Measurements from ENCODE around the gene HNRNPDL.
"Not testable (repeated sequence)": the region's sequence is repeated elsewhere in the genome, so short reads cannot be mapped to it uniquely, and the experiment has no call there.

HNRNPDL gene

GRCh38 chr4:82423245-82424054 is 6.8 kb downstream of the HNRNPDL start:
- no peak for TF ChIP-seq CTCF (IDR thresholded peaks at IDR 0.05)
- no peaks in the 10 kb centered on the region for H3K27me3 ChIP-seq
- no peaks in the 10 kb centered on the region for H3K9me3 ChIP-seq
- no peak overlapping the region for H3K27ac ChIP-seq
- H3K4me3 ChIP-seq (ENCODE audit: low read depth in 1 of 2, low read length in 1 of 2) = no peak overlapping the region
- H3K36me3 ChIP-seq = peaks cover 54% of the 10 kb centered on the region
- H3K4me1 ChIP-seq (ENCODE audit: control insufficient read depth in 1 of 2, insufficient read depth in 1 of 2, low read depth in 1 of 2, low read length in 1 of 2) = peaks cover 11 to 16% of the 10 kb centered on the region in 2 experiments

- H3K9me3 ChIP-seq = no peaks in the 10 kb centered on the region
- H3K27ac ChIP-seq = no peak overlapping the region
- peaks cover 54% of the 10 kb centered on the region for H3K36me3 ChIP-seq
- no peak for TF ChIP-seq CTCF (IDR thresholded peaks at IDR 0.05)
- no peak overlapping the region for H3K4me3 ChIP-seq (ENCODE audit: low read depth in 1 of 2, low read length in 1 of 2)
- peaks cover 5% of the 10 kb centered on the region for H3K27me3 ChIP-seq
- peaks cover 3 to 8% of the 10 kb centered on the region in 2 experiments for H3K4me1 ChIP-seq (ENCODE audit: control insufficient read depth in 1 of 2, insufficient read depth in 1 of 2, low read depth in 1 of 2, low read length in 1 of 2)
Measured at GRCh38 chr4:82422616-82423015, 7.6 kb downstream of the HNRNPDL start.

GRCh38 chr4:82421796-82422560 is 8.3 kb downstream of the HNRNPDL start:
- peaks cover 52% of the 10 kb centered on the region for H3K36me3 ChIP-seq
- TF ChIP-seq CTCF (IDR thresholded peaks at IDR 0.05) = no peak
- H3K4me3 ChIP-seq (ENCODE audit: low read depth in 1 of 2, low read length in 1 of 2) = no peak overlapping the region
- peaks cover 6% of the 10 kb centered on the region for H3K27me3 ChIP-seq
- no peaks in the 10 kb centered on the region for H3K9me3 ChIP-seq
- peaks cover 0 to 1% of the 10 kb centered on the region in 2 experiments for H3K4me1 ChIP-seq (ENCODE audit: control insufficient read depth in 1 of 2, insufficient read depth in 1 of 2, low read depth in 1 of 2, low read length in 1 of 2)
- no peak overlapping the region for H3K27ac ChIP-seq

- Histone ChIP-seq H3K27ac (no peak overlapping the region), H3K9me3 (no peaks in the 10 kb centered on the region), H3K4me1 (ENCODE audit: control insufficient read depth in 1 of 2, insufficient read depth in 1 of 2, low read depth in 1 of 2, low read length in 1 of 2) (no peaks in the 10 kb centered on the region), H3K27me3 (peaks cover 6% of the 10 kb centered on the region), H3K4me3 (ENCODE audit: low read depth in 1 of 2, low read length in 1 of 2) (no peak overlapping the region), H3K36me3 (peaks cover 27% of the 10 kb centered on the region)
- no peak for TF ChIP-seq CTCF (IDR thresholded peaks at IDR 0.05)
Measured at GRCh38 chr4:82419451-82419850, 10.8 kb downstream of the HNRNPDL start.

GRCh38 chr4:82415922-82416365 is 14.3 kb downstream of the HNRNPDL start:
- TF ChIP-seq CTCF (IDR thresholded peaks at IDR 0.05) = no peak

GRCh38 chr4:82415061-82415460 is 15.2 kb downstream of the HNRNPDL start:
- H3K4me3 ChIP-seq (ENCODE audit: low read depth in 1 of 2, low read length in 1 of 2); H3K36me3 ChIP-seq; H3K27ac ChIP-seq; H3K9me3 ChIP-seq; H3K27me3 ChIP-seq; H3K4me1 ChIP-seq (ENCODE audit: control insufficient read depth in 1 of 2, insufficient read depth in 1 of 2, low read depth in 1 of 2, low read length in 1 of 2): not testable (repeated sequence)

More at GRCh38 chr4:82415922-82416365, 14.3 kb downstream of the HNRNPDL start:
- no peaks in the 10 kb centered on the region for H3K36me3 ChIP-seq
- peaks cover 6% of the 10 kb centered on the region for H3K27me3 ChIP-seq
- H3K4me3 ChIP-seq (ENCODE audit: low read depth in 1 of 2, low read length in 1 of 2) = no peak overlapping the region
- H3K9me3 ChIP-seq = no peaks in the 10 kb centered on the region
- H3K27ac ChIP-seq = no peak overlapping the region
- no peaks in the 10 kb centered on the region for H3K4me1 ChIP-seq (ENCODE audit: control insufficient read depth in 1 of 2, insufficient read depth in 1 of 2, low read depth in 1 of 2, low read length in 1 of 2)
